Measurements from ENCODE around the gene MYPOP. TPM values are rescaled to one million over a fixed set of nuclear protein-coding genes. Genes with fewer than 3 reads are reported as not detected.

The MYPOP gene
- total RNA-seq, 4 donors from 2014 or later: 5.5 to 26.9 (median 8.9) TPM

- TF ChIP-seq POLR2A (IDR thresholded peaks at IDR 0.05) (no peak), EP300 (IDR thresholded peaks at IDR 0.05; ENCODE audit: low read depth) (no peak), CTCF (IDR thresholded peaks at IDR 0.05) (no peak), POLR2AphosphoS5 (IDR thresholded peaks at IDR 0.05) (no peak)
- Histone ChIP-seq H3K27me3 (no peaks in the 10 kb centered on the region), H3K9me3 (no peaks in the 10 kb centered on the region), H3K27ac (no peak overlapping the region), H3K4me1 (no peaks in the 10 kb centered on the region), H3K36me3 (peaks cover 0 to 35% (median 14%) of the 10 kb centered on the region in 4 donors), H3K4me3 (no peak overlapping the region)
- intact Hi-C loops (cut with DNase I; ENCODE audit: low total_unique reads): no loop called here
- in situ Hi-C loops (cut with MboI; ENCODE audit: low pct_ligation_motif_present in 1 of 4, low pct_unique_long_range_greater_than_20kb in 1 of 4, low sequenced_read_pairs in 3 of 4): no loop called here
- DNase-seq: no peak
- WGBS, 2 donors (ENCODE audit: low coverage in 1 of 2): 82% methylated on average over 6 of the region's 7 CpGs; no CpG with 5 or more reads in 1 of the 2 donors
Observed at GRCh38 chr19:45852983-45853382, 49.4 kb downstream of the MYPOP start.

GRCh38 chr19:45852145-45852750, 50.2 kb downstream of the MYPOP start:
- in situ Hi-C loops (cut with MboI; ENCODE audit: low pct_ligation_motif_present in 1 of 4, low pct_unique_long_range_greater_than_20kb in 1 of 4, low sequenced_read_pairs in 3 of 4) (no loop called here), intact Hi-C loops (cut with DNase I; ENCODE audit: low total_unique reads) (no loop called here)
- Histone ChIP-seq H3K4me1 (no peaks in the 10 kb centered on the region), H3K4me3 (no peak overlapping the region), H3K27ac (no peak overlapping the region), H3K9me3 (no peaks in the 10 kb centered on the region), H3K27me3 (no peaks in the 10 kb centered on the region), H3K36me3 (peaks cover 0 to 40% (median 18%) of the 10 kb centered on the region in 4 donors)
- WGBS, 2 donors (ENCODE audit: low coverage in 1 of 2): 83 to 96% methylated on average over 1 to 10 of the region's 10 CpGs
- TF ChIP-seq POLR2AphosphoS5 (IDR thresholded peaks at IDR 0.05): no peak
- no peak for TF ChIP-seq EP300 (IDR thresholded peaks at IDR 0.05; ENCODE audit: low read depth)
- no peak for TF ChIP-seq CTCF (IDR thresholded peaks at IDR 0.05)
- no peak for TF ChIP-seq POLR2A (IDR thresholded peaks at IDR 0.05)
- no peak for DNase-seq

- H3K36me3 ChIP-seq: peaks cover 0 to 63% (median 31%) of the 10 kb centered on the region in 4 donors
- no peak for DNase-seq
- no peaks in the 10 kb centered on the region for H3K9me3 ChIP-seq
- in situ Hi-C loops (cut with MboI; ENCODE audit: low pct_ligation_motif_present in 1 of 4, low pct_unique_long_range_greater_than_20kb in 1 of 4, low sequenced_read_pairs in 3 of 4) (no loop called here), intact Hi-C loops (cut with DNase I; ENCODE audit: low total_unique reads) (no loop called here)
- WGBS, 2 donors (ENCODE audit: low coverage in 1 of 2): 87 to 100% methylated on average over 2 to 4 of the region's 4 CpGs
- H3K4me3 ChIP-seq: no peak overlapping the region
- no peak overlapping the region for H3K27ac ChIP-seq
- TF ChIP-seq CTCF (IDR thresholded peaks at IDR 0.05) (peak in 1 of 5 experiments; percentile 24), POLR2AphosphoS5 (IDR thresholded peaks at IDR 0.05) (no peak)
- no peaks in the 10 kb centered on the region for H3K27me3 ChIP-seq
- no peaks in the 10 kb centered on the region for H3K4me1 ChIP-seq
Observed at GRCh38 chr19:45848922-45849321, 53.5 kb downstream of the MYPOP start.

GRCh38 chr19:45847663-45848062, 54.8 kb downstream of the MYPOP start:
- peaks cover 0 to 72% (median 32%) of the 10 kb centered on the region in 4 donors for H3K36me3 ChIP-seq
- no peaks in the 10 kb centered on the region for H3K27me3 ChIP-seq
- no peaks in the 10 kb centered on the region for H3K9me3 ChIP-seq
- no peak overlapping the region for H3K4me3 ChIP-seq
- H3K4me1 ChIP-seq: no peaks in the 10 kb centered on the region
- in situ Hi-C loops (cut with MboI; ENCODE audit: low pct_ligation_motif_present in 1 of 4, low pct_unique_long_range_greater_than_20kb in 1 of 4, low sequenced_read_pairs in 3 of 4): no loop called here
- no peak overlapping the region for H3K27ac ChIP-seq
- no peak for DNase-seq
- 94% methylated on average over 13 of the region's 13 CpGs; no CpG with 5 or more reads in 1 of the 2 donors for WGBS, 2 donors (ENCODE audit: low coverage in 1 of 2)
- intact Hi-C loops (cut with DNase I; ENCODE audit: low total_unique reads): no loop called here
- TF ChIP-seq CTCF (IDR thresholded peaks at IDR 0.05) (no peak), POLR2AphosphoS5 (IDR thresholded peaks at IDR 0.05) (no peak), EP300 (IDR thresholded peaks at IDR 0.05; ENCODE audit: low read depth) (no peak), POLR2A (IDR thresholded peaks at IDR 0.05) (no peak)

Measured in transverse colon (tissue), 4 donors.